ENCODE data around the gene USP21.

- TF ChIP-seq CTCF (IDR thresholded peaks at IDR 0.05) (peak in 1 of 3 donors; percentile 11), POLR2A (IDR thresholded peaks at IDR 0.05) (no peak), EP300 (IDR thresholded peaks at IDR 0.05) (no peak)
Observed at GRCh38 chr1:161119092-161119903, 40.0 kb upstream of the USP21 start.

Measured in ovary (tissue), 3 donors.